ENCODE results near the gene SECISBP2.

The SECISBP2 gene

GRCh38 chr9:89319015-89319905 lies 960 bp downstream of the SECISBP2 start:
- H3K36me3 ChIP-seq (ENCODE audit: low read length): peaks cover 38% of the 10 kb centered on the region
- peaks cover 9% of the 10 kb centered on the region; the same call in 1 of the 2 replicates for H4K20me1 ChIP-seq (ENCODE audit: low read depth, low read length)
- H2AFZ ChIP-seq (ENCODE audit: low read depth, low read length, severe bottlenecking): no peak overlapping the region
- H3K27ac ChIP-seq (ENCODE audit: low read depth, low read length): peak overlapping the region; percentile 92
- H3K79me2 ChIP-seq (ENCODE audit: insufficient read depth, low read length): peaks cover 70% of the 10 kb centered on the region
- TF ChIP-seq EZH2phosphoT487 (conservative IDR thresholded peaks at IDR 0.05; ENCODE audit: low read length) (no peak), CTCF (IDR thresholded peaks at IDR 0.05; ENCODE audit: insufficient read depth, low read length, poor library complexity, severe bottlenecking) (no peak)
- peaks cover 54% of the 10 kb centered on the region for H3F3A ChIP-seq (ENCODE audit: insufficient read depth)
- H3K4me3 ChIP-seq (ENCODE audit: insufficient read depth, low read length, poor library complexity, severe bottlenecking): peak overlapping the region; percentile 91
- no peaks in the 10 kb centered on the region for H3K27me3 ChIP-seq (ENCODE audit: low read length)
- H3K9me2 ChIP-seq (replicated peaks; ENCODE audit: insufficient read depth, low read length): no peaks in the 10 kb centered on the region
- no peaks in the 10 kb centered on the region for H3K9me3 ChIP-seq (ENCODE audit: insufficient read depth, low read length)
- peak overlapping the region; percentile 97 for H3K4me2 ChIP-seq (ENCODE audit: low read depth, low read length, poor library complexity, severe bottlenecking)
- peak overlapping the region; percentile 79 for H3K9ac ChIP-seq (ENCODE audit: low read length)

- no peak overlapping the region for H3K9ac ChIP-seq (ENCODE audit: low read length)
- no peak for TF ChIP-seq CTCF (IDR thresholded peaks at IDR 0.05; ENCODE audit: insufficient read depth, low read length, poor library complexity, severe bottlenecking)
Measured at GRCh38 chr9:89323390-89323789, 5.1 kb downstream of the SECISBP2 start.

GRCh38 chr9:89325733-89326132 lies 7.4 kb downstream of the SECISBP2 start:
- Histone ChIP-seq H3K4me2 (ENCODE audit: low read depth, low read length, poor library complexity, severe bottlenecking) (no peak overlapping the region), H3F3A (ENCODE audit: insufficient read depth) (0 out of 2 replicates have a peak, but pooled peaks cover 4% of the 10 kb centered on the region), H3K36me3 (ENCODE audit: low read length) (peaks cover 32% of the 10 kb centered on the region), H3K9me2 (replicated peaks; ENCODE audit: insufficient read depth, low read length) (no peaks in the 10 kb centered on the region), H3K27me3 (ENCODE audit: low read length) (no peaks in the 10 kb centered on the region), H3K9me3 (ENCODE audit: insufficient read depth, low read length) (no peaks in the 10 kb centered on the region), H3K9ac (ENCODE audit: low read length) (no peak overlapping the region), H3K27ac (ENCODE audit: low read depth, low read length) (no peak overlapping the region), H3K4me3 (ENCODE audit: insufficient read depth, low read length, poor library complexity, severe bottlenecking) (no peak overlapping the region), H4K20me1 (ENCODE audit: low read depth, low read length) (no peaks in the 10 kb centered on the region), H2AFZ (ENCODE audit: low read depth, low read length, severe bottlenecking) (no peak overlapping the region), H3K79me2 (ENCODE audit: insufficient read depth, low read length) (peaks cover 48% of the 10 kb centered on the region)
- TF ChIP-seq CTCF (IDR thresholded peaks at IDR 0.05; ENCODE audit: insufficient read depth, low read length, poor library complexity, severe bottlenecking): no peak
- no peak for TF ChIP-seq EZH2phosphoT487 (conservative IDR thresholded peaks at IDR 0.05; ENCODE audit: low read length)

More at GRCh38 chr9:89323390-89323789, 5.1 kb downstream of the SECISBP2 start:
- H3K79me2 ChIP-seq (ENCODE audit: insufficient read depth, low read length): peaks cover 65% of the 10 kb centered on the region
- H4K20me1 ChIP-seq (ENCODE audit: low read depth, low read length): no peaks in the 10 kb centered on the region
- H3K27me3 ChIP-seq (ENCODE audit: low read length): no peaks in the 10 kb centered on the region
- H3F3A ChIP-seq (ENCODE audit: insufficient read depth): peaks cover 13% of the 10 kb centered on the region
- peaks cover 25% of the 10 kb centered on the region for H3K36me3 ChIP-seq (ENCODE audit: low read length)
- no peak overlapping the region for H2AFZ ChIP-seq (ENCODE audit: low read depth, low read length, severe bottlenecking)
- H3K4me2 ChIP-seq (ENCODE audit: low read depth, low read length, poor library complexity, severe bottlenecking): no peak overlapping the region
- no peak overlapping the region for H3K27ac ChIP-seq (ENCODE audit: low read depth, low read length)
- no peak overlapping the region for H3K4me3 ChIP-seq (ENCODE audit: insufficient read depth, low read length, poor library complexity, severe bottlenecking)
- H3K9me2 ChIP-seq (replicated peaks; ENCODE audit: insufficient read depth, low read length): no peaks in the 10 kb centered on the region
- H3K9me3 ChIP-seq (ENCODE audit: insufficient read depth, low read length): no peaks in the 10 kb centered on the region

Data from SU-DHL-6 (cell line).